GM18499 (cell line): ENCODE results near the gene PCNX3.

Experiments used
- ATAC-seq: cut with Tn5 transposase; IDR thresholded peaks from one replicate; pipeline ENCODE4 v1.9.1; 2021; ENCODE audit warnings: moderate number of reproducible peaks; ENCODE audit not compliant: insufficient read depth, unreplicated experiment

The PCNX3 gene

GRCh38 chr11:65596520-65596919 lies 19.1 kb upstream of the PCNX3 start:
- ATAC-seq, result no peak

GRCh38 chr11:65598258-65598699 lies 17.3 kb upstream of the PCNX3 start:
- no peak for ATAC-seq

DNA sequence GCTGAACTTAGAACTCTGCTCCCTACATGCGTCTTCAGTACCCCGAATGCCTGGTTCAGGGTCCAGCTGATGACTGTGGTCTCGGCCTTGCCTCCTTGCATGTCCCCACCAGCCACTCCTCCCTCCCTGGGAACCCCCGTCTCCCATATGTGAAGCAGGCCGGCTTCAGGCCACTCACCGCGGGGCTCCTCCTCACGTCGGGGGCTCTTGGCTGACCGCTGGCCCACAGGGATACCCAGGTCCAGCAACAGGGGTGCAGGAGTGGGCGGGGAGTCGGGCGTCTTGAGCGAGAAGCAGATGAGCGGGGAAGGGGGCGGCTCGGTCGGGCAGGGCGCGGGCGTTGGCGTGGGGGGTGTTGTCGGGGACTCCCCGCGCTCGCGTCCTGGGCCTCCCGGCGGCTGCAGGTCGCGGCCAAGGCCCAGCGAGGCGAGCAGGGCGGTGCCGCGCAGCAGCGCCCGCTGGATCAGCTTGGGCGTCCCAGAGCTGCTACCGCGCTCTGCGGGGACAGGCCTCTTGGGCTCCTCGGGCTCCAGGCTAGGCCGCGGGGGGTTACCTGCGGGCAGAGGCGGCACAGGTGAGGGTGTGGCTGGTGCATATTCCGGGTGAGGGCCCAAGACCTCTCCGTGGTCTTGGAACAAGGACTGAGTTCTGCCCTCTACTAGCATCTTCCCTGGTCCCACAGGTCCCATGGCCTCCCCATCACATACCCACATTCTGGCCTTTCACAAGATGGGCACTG lies 16.2 kb upstream of the PCNX3 start:
- no peak for ATAC-seq

- ATAC-seq, result no peak
These were observed 15.7 kb upstream of the PCNX3 start for GRCh38 chr11:65599955-65600246.

DNA sequence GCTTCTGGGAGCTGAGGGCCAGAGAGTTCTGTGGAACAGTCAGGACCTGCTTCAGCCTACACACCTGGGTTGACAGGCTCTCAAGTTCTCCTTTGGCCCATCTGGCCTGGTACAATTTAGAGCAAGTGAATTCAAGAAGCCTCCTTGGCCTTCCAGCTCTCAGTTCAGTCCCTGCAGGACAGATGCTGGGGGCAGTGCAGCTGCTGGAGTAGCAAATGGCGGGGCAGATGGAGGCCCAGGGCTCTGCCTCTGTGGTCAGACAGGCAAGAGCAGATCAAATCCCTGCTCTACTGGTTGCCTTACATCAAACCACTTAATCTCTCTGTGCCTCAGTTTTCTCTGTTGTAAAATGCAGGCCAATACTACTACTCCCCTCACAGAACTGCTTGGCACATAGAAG lies 11.3 kb upstream of the PCNX3 start:
- no peak for ATAC-seq

GRCh38 chr11:65606876-65607613 lies 8.5 kb upstream of the PCNX3 start:
- ATAC-seq, result no peak

GRCh38 chr11:65607614-65608426 lies 7.8 kb upstream of the PCNX3 start:
- ATAC-seq, result no peak

DNA sequence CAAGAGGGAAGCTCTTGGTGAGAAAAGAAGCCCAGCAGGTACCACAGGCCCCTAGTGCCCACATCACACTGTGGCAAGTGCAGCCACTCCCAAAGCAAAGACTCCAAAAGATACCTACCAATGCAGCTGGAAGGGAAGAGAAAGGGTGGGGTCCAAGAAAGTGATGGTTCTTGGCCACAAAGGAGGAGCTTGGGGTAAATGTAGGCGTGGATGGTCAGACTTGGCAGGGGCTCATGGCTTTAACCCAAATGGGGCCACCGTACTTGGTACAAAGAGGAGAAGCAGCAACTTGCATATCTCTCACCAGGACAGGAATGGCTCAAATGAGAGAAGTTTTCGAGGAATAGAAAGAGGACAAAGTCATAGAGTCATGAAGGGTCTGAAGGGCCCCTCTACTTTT lies 6.3 kb upstream of the PCNX3 start:
- no peak for ATAC-seq

DNA sequence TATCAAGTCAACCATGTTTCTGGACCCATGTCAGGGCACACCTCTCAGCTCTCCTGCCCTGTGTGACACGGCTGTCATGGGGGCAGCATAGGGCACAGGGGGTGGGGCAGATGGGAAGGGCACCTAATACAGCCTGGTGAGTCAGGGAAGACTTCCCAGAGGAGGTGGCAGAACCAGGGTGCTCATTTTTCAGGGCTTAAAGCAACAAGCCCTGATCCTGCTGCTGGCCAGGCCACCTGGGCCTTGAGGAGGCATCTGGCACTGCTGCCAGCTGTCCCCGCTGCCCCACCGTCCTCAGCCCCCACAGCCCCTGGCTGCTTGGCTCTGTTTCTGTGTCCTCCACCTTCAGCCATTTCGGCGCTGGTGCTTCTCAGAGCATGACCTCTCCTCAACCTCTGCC lies 5.9 kb upstream of the PCNX3 start:
- ATAC-seq, result no peak

DNA sequence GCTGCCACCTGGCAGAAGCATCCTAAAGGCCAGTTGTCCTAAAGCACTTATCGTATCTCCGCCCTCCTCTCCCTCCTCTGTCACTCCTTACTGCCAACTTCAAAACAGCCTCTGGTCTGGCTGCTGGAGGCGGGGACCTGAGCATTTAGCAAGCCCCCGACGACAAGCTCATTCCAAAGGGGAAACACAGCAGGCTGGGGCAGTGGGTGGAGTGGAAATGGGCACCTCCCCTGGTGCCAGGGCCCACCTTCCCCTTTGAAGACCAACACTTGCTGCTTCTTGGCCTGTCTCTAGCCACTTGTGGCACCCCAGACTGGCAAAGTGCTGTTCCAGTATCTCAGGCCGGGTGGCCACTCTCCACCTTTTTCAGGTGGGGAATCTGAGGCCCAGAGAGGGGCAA lies 5.2 kb upstream of the PCNX3 start:
- ATAC-seq, result no peak

DNA sequence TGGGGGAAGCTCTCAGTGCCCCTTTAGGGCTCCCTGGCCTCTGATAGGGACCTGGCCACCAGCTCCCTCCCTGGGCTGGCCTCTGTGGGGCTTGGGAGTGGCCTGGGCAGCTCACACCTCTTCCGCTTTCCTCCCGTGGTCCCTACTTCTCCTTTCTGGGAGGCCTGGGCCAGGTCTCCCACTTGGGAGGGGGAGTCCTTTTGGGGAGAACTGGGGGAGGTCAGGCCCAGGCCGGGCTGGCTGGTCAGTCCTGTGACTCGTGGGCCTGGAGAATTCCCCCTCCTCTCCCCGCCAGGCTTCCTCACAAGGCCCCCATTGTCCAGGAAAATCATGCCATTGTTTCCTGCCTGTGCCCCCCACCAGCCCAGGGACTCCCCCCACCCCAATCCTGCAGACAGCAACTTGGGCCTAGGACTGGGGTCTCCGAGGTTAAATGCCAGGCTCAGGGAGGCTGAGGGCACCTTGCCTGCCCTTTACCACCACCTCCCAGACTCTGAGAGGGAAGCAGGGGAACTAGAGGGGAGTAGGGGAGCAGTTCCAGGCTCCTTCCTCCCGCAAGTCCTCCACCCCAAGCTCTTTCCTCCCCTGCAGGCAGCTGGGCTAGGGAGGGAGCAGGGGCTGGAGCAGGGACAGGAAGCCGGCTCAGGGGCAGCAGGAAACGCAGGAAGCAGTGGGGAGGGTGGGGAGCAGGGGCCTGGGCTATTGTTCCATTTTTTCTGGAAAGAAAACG lies 4.4 kb upstream of the PCNX3 start:
- ATAC-seq, result no peak

- ATAC-seq, result no peak
These were observed 3.6 kb upstream of the PCNX3 start for GRCh38 chr11:65611758-65612603.

- ATAC-seq, result no peak
These were observed 2.9 kb upstream of the PCNX3 start for GRCh38 chr11:65612691-65613090.

DNA sequence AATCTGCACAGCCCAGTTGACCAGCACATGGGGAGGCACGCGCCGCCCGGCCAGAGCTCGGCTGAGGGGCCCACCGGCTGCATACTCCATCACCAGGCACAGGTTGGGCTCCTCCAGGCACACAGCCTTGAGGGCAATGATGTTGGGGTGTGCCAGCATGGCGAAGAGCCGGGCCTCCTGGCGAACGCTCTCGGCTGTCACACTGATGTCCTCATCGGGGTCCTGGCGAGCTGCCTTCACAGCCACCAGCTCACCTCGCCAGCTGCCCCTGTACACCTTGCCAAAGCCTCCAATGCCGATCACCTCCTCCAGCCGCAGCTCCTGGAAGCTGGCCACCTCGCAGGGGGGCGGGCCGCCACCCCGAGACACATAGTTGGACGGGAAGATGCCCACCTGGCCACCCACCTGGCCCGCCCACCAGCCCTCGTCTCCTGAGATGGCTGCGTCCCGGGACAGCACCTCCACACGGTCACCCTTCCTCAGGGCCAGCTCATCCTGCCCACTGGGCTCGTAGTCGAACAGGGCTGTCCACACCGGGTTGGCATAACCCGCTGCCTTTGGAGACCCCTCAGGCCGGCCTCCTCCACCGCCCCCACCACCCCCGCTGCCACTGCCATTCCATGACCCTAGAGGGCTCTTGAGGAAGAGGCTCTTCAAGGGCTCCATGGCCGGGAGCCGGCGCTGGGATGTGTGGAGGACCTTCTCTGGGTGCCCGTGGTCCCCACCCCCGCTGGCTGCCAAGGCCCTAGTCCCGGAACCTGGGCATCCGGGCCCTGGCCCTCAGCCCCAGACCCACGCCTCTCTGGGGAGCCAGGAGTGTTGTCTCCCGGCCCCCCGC lies 2.3 kb upstream of the PCNX3 start:
- no peak for ATAC-seq

GRCh38 chr11:65615950-65616574 lies 486 bp downstream of the PCNX3 start:
- ATAC-seq, result no peak

DNA sequence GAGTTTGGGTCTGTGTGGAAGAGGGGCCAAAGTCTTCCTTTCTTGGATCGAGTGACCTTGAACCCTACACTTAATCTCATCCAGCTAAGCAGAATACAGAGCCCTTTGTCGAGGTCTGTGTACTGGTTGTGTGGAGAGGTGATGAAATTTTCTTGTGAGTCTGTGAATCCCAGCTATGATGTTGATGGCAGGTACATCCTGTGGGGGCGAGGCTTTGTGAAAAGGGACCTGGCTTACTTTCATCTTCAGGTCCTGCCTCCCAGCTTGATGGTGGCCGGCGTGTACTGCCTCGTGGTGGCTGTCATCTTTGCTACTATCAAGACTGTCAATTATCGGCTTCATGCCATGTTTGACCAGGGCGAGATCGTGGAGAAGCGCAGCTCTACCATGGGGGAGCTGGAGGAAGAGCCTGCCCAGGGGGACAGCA lies 1.0 kb downstream of the PCNX3 start:
- no peak for ATAC-seq

GRCh38 chr11:65617136-65617850 lies 1.7 kb downstream of the PCNX3 start:
- ATAC-seq, result no peak
